HG02840 (cell line): Measurements from ENCODE around the gene LAMTOR1.

ENCODE experiments used
- ATAC-seq: cut with Tn5 transposase; IDR thresholded peaks from one replicate; pipeline ENCODE4 v1.9.1; 2021; ENCODE audit warnings: mild to moderate bottlenecking, moderate library complexity, moderate number of reproducible peaks; ENCODE audit not compliant: unreplicated experiment, low FRiP score

Gene LAMTOR1

GRCh38 chr11:72120930-72121329, 17.8 kb upstream of the LAMTOR1 start:
- ATAC-seq, result no peak

- ATAC-seq, result no peak
Measured at GRCh38 chr11:72119198-72119597, 16.1 kb upstream of the LAMTOR1 start.

- ATAC-seq, result no peak
Measured at GRCh38 chr11:72116019-72116755, 13.1 kb upstream of the LAMTOR1 start.

- no peak for ATAC-seq
Measured at GRCh38 chr11:72114570-72114969, 11.5 kb upstream of the LAMTOR1 start.

- ATAC-seq, result no peak
Measured at GRCh38 chr11:72112978-72113808, 10.1 kb upstream of the LAMTOR1 start.

- peak; percentile 87 for ATAC-seq
Measured at GRCh38 chr11:72112143-72112977, 9.3 kb upstream of the LAMTOR1 start, which contains the start of gene ANAPC15. Gene ANAPC15, minus strand, starts transcription at chr11:72112695. Its CDS starts 1,419 bp downstream, at chr11:72111276.

GRCh38 chr11:72111300-72112142, 8.4 kb upstream of the LAMTOR1 start:
- peak; percentile 5 for ATAC-seq

GRCh38 chr11:72105888-72106287, 2.8 kb upstream of the LAMTOR1 start, which contains the start of gene TOMT:
Gene TOMT, plus strand, starts transcription at chr11:72105924. Its CDS starts 28 bp downstream, at chr11:72105952.
- no peak for ATAC-seq

- ATAC-seq, result no peak
Measured at GRCh38 chr11:72103754-72104167, 664 bp upstream of the LAMTOR1 start.

GRCh38 chr11:72102631-72102945, 509 bp downstream of the LAMTOR1 start:
- ATAC-seq, result no peak

GRCh38 chr11:72102162-72102561, 935 bp downstream of the LAMTOR1 start:
- ATAC-seq, result no peak

- no peak for ATAC-seq
Measured at GRCh38 chr11:72100462-72100861, 2.6 kb downstream of the LAMTOR1 start.

- ATAC-seq, result no peak
Measured at GRCh38 chr11:72100009-72100408, 3.1 kb downstream of the LAMTOR1 start.

GRCh38 chr11:72098741-72099140, 4.4 kb downstream of the LAMTOR1 start:
- no peak for ATAC-seq

GRCh38 chr11:72091292-72091691, 11.8 kb downstream of the LAMTOR1 start:
- no peak for ATAC-seq

GRCh38 chr11:72088076-72088808, 14.9 kb downstream of the LAMTOR1 start:
- no peak for ATAC-seq

GRCh38 chr11:72085621-72086351, 17.3 kb downstream of the LAMTOR1 start:
- no peak for ATAC-seq

GRCh38 chr11:72084965-72085364, 18.1 kb downstream of the LAMTOR1 start:
- no peak for ATAC-seq

- ATAC-seq, result no peak
Measured at GRCh38 chr11:72084076-72084475, 19.0 kb downstream of the LAMTOR1 start.
